Cardiac muscle cell (in vitro differentiated cells and primary cell): ENCODE results near the gene SNCG. TPM values are rescaled to one million over a fixed set of nuclear protein-coding genes. Genes with fewer than 3 reads are reported as not detected.

Source experiments
- DNase-seq, 2 donors: peaks; one replicate each; pipeline versions ENCODE4 v3.0.0 to v3.0.0-alpha.2; 2010 to 2017; ENCODE audit warnings: low read depth in 1 of 2, low spot score in 1 of 2
- H3K27ac ChIP-seq: fragments of 200-600 bp; sonication (generic); 2 replicates; pipeline ENCODE4 v1.5.1; 2016
- H3K27me3 ChIP-seq: fragments of 200-600 bp; sonication (generic); 2 replicates; pipeline ENCODE4 v1.6.0; 2016; ENCODE audit warnings: control low read depth
- H3K36me3 ChIP-seq: fragments of 200-600 bp; sonication (generic); 2 replicates; pipeline ENCODE4 v1.5.1; 2016; ENCODE audit warnings: control low read depth
- H3K4me1 ChIP-seq: fragments of 200-600 bp; sonication (generic); 2 replicates; pipeline ENCODE4 v1.8.1; 2017; ENCODE audit warnings: low read depth, mild to moderate bottlenecking, mixed run types
- H3K4me3 ChIP-seq: fragments of 200-600 bp; sonication (generic); 2 replicates; pipeline ENCODE4 v1.5.1; 2016; ENCODE audit warnings: mild to moderate bottlenecking
- H3K9me3 ChIP-seq: fragments of 200-600 bp; sonication (generic); 2 replicates; pipeline ENCODE4 v1.5.1; 2017; ENCODE audit warnings: low read depth, mild to moderate bottlenecking, control low read depth
- polyA plus RNA-seq: library from polyadenylated mRNA; unstranded; fragments of >200 nt; fragmentation: Nextera tagmentation; extraction: Ambion mirVana; gene quantifications from 2 replicates; pipeline ENCODE4 v1.2.1, GENCODE V29; 2016
- total RNA-seq: library from RNA; depleted of rRNA; stranded (reverse); fragments of >200 nt; gene quantifications from 2 replicates; pipeline ENCODE4 v1.2.3, GENCODE V29; 2016
- TF ChIP-seq, protein P1 (sequence below): IDR thresholded peaks from 2 replicates; pipeline ENCODE4 v1.5.1; 2012; ENCODE audit warnings: low read depth, mild to moderate bottlenecking, low read length

Gene SNCG
- 3.0 and 7.9 TPM in 2 replicates for total RNA-seq
- 4.7 and 12.9 TPM in 2 replicates for polyA plus RNA-seq

DNA sequence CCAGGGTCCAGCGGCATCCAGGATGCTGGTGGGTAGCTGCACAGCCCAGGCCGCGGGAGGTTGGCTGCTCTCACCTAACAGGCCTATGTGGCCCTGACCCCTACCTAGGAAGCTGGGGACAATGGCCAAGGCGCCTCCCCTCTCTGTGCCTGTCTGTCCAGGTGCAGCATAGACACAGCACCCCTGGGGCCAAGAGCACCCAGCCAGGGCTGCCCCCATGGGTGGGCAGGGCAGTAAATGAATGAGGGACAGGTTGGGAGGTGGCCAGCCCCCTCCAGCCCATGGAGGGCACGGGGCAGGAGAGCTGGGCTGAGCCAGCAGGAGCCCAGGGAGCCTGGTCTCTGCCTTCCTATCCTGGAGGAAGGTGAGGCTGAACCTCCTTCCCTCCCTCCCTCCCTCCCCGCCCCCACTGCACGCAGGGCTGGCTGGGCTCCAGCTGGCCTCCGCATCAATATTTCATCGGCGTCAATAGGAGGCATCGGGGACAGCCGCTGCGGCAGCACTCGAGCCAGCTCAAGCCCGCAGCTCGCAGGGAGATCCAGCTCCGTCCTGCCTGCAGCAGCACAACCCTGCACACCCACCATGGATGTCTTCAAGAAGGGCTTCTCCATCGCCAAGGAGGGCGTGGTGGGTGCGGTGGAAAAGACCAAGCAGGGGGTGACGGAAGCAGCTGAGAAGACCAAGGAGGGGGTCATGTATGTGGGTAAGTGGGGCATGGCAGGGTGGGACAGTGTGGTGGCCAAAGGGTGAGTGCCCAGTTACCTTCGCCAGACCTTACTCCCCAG, at the start of gene SNCG:
SNCG (plus strand) TSS at position 484 of the 785 bp plus-strand sequence; CDS start at position 583, 99 bp downstream.
- peak in 1 of 2 donors; percentile 48 for DNase-seq
- H3K4me1 ChIP-seq = peaks cover 44% of the 10 kb centered on the region
- TF ChIP-seq, protein P1, sequence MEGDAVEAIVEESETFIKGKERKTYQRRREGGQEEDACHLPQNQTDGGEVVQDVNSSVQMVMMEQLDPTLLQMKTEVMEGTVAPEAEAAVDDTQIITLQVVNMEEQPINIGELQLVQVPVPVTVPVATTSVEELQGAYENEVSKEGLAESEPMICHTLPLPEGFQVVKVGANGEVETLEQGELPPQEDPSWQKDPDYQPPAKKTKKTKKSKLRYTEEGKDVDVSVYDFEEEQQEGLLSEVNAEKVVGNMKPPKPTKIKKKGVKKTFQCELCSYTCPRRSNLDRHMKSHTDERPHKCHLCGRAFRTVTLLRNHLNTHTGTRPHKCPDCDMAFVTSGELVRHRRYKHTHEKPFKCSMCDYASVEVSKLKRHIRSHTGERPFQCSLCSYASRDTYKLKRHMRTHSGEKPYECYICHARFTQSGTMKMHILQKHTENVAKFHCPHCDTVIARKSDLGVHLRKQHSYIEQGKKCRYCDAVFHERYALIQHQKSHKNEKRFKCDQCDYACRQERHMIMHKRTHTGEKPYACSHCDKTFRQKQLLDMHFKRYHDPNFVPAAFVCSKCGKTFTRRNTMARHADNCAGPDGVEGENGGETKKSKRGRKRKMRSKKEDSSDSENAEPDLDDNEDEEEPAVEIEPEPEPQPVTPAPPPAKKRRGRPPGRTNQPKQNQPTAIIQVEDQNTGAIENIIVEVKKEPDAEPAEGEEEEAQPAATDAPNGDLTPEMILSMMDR = no peak
- H3K27me3 ChIP-seq = no peaks in the 10 kb centered on the region
- H3K27ac ChIP-seq = peak within 1 kb of the TSS; percentile 54
- H3K9me3 ChIP-seq = no peaks in the 10 kb centered on the region
- no peak within 1 kb of the TSS for H3K4me3 ChIP-seq
- no peaks in the 10 kb centered on the region for H3K36me3 ChIP-seq

DNA sequence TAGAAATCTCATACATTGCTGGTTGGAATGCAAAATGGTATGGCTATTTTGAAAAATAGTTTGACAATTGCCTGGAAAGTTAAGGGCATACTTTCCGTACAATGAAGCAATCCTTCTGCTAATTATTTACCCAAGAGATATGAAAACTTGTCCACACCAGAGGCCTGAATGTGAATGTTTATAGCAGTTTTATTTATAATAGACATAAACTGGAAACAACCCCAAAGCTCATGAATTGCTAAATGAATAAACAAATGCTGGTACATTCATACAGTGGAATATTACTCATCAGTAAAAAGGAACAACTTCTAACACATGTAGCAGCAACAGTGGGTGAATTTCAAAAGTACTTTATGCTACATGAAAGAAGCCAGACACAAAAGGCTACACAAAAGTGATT, 43.7 kb upstream of the SNCG start:
- H3K27me3 ChIP-seq = no peaks in the 10 kb centered on the region
- no peak overlapping the region for H3K27ac ChIP-seq
- no peaks in the 10 kb centered on the region for H3K4me1 ChIP-seq
- H3K4me3 ChIP-seq = no peak overlapping the region
- H3K36me3 ChIP-seq = peaks cover 63% of the 10 kb centered on the region
- no peaks in the 10 kb centered on the region for H3K9me3 ChIP-seq
- no peak for DNase-seq
- TF ChIP-seq, protein P1 = no peak

DNA sequence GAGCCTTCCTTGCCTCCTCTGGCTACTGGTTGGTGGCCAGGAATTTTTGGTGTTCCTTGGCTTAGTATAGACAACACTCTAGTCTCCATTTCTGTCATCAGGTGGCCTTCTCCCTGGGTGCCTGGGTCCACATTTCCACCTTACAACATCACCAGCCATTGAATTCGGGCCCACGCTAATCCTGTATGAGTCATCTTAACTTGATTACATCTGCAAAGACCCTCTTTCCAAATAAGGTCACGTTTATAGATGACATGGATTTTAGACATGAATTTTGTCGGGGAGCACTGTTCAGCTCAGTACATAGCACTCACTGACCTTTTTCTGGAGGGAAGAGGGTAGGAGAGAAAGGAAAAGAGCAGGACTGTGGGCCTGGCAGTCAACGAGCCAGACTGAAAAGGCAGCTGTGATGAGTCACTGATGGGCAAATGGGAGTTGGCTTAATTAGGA, 40.4 kb upstream of the SNCG start:
- TF ChIP-seq, protein P1 = no peak
- Histone ChIP-seq H3K4me3 (no peak overlapping the region), H3K4me1 (no peaks in the 10 kb centered on the region), H3K36me3 (peaks cover 77% of the 10 kb centered on the region), H3K9me3 (no peaks in the 10 kb centered on the region), H3K27ac (peak overlapping the region; percentile 39), H3K27me3 (no peaks in the 10 kb centered on the region)
- DNase-seq = peak in 1 of 2 donors; percentile 30

DNA sequence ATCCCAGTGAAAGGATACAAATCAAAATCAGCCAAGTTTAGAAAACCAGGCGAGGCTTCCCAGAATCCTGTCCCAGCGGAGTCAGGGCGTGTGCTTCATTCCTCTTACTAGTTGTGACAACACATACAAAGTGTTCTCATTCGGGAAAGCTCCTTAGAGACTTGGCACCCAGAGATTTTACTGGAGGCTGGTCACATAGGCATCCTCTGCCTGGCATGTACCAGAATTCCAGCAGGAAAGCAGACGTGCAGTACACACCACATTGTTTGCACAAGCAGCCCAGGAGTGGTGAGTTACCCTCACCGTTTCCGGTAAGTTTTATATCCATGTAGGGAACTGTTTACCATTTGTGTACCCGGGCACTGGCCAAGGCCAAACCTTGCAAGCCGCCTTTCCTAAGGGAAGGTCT, 35.8 kb upstream of the SNCG start:
- Histone ChIP-seq H3K36me3 (peaks cover 68% of the 10 kb centered on the region), H3K4me3 (no peak overlapping the region), H3K9me3 (no peaks in the 10 kb centered on the region), H3K4me1 (no peaks in the 10 kb centered on the region), H3K27me3 (no peaks in the 10 kb centered on the region), H3K27ac (no peak overlapping the region)
- DNase-seq = no peak
- TF ChIP-seq, protein P1 = no peak

DNA sequence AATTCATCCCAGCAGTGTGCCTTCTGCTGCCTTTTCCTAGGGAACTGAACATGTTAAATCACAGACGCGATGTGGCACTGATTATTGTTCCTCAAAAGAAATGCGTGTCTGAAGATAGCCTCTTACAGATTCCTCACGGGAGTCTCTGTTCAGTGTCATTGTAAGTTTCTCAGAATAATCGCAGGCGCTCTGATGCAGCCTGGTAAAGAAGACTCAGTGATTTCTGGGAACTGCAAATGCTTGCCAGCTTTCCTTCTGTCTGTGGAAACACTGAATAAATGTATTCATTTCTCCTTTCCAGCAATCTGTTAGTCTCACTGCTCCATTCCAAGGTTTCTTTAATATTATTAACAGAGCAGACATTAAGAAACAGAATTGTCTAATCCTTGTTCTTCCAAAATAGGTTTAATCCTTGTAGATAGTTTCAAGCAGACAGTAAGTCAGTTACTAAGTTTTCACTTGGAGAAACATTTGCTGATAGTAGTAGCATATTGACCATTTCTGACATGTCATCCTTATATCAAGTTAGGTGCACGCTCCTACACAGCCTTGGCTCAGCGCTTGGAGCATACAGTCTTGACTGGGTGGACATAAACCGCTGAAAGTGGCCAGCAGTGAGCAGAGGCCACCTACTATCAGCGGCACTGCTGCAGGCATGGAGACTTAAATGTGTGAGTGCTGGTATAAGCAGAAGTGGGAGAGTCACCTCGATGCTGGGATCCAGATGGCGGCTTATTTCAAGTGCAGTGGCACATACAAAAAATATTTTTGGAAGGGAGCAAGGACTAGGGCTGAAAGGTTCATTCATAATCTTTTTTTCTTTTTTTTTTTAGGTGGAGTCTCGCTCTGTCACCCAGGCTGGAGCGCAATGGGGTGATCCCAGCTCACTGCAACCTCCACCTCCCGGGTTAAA, 28.7 kb upstream of the SNCG start:
- Histone ChIP-seq H3K27ac (peak overlapping the region; percentile 68), H3K36me3 (peaks cover 47% of the 10 kb centered on the region), H3K27me3 (no peaks in the 10 kb centered on the region), H3K9me3 (no peaks in the 10 kb centered on the region), H3K4me3 (no peak overlapping the region), H3K4me1 (peaks cover 1% of the 10 kb centered on the region)
- no peak for DNase-seq
- TF ChIP-seq, protein P1 = no peak
